HCT116 (cell line): ENCODE measurements around the gene ASB7. TPM values are rescaled to one million over a fixed set of nuclear protein-coding genes. Genes with fewer than 3 reads are reported as not detected.

Experiments used
- ATAC-seq: fragments of 200-7000 bp; cut with Tn5 transposase; 2 replicates; pipeline ENCODE4 v1.9.1; 2020; ENCODE audit warnings: mild to moderate bottlenecking, moderate library complexity
- BruUV-seq: library from RNA; stranded (reverse); fragments of 400-500 nt; replicated peaks from 2 replicates; lab custom pipeline; 2021; lab: Mats Ljungman, UMichigan
- CTCF ChIA-PET: fragments of 300-600 bp; sonication (Branson Sonifier 250); formaldehyde crosslinking; loops from one replicate; lab custom pipeline; 2021; ENCODE audit warnings: antibody characterized with exemption; lab: Charles Lee
- POLR2A ChIA-PET: fragments of 300-600, 350-600 bp; sonication (Branson Sonifier 250); formaldehyde crosslinking; loops from one replicate; lab custom pipeline; 2021; ENCODE audit warnings: antibody characterized with exemption; lab: Charles Lee
- RAD21 ChIA-PET, 2 experiments: fragments of 300-600 bp; sonication (Branson Sonifier 250); formaldehyde crosslinking; loops; one replicate each; lab custom pipeline; 2023; ENCODE audit warnings: low total read pairs in 2 of 2; ENCODE audit not compliant: uncharacterized antibody in 2 of 2, unreplicated experiment in 2 of 2, low non-redundant PET in 1 of 2; lab: Charles Lee
- DNase-seq: peaks from one replicate; pipeline ENCODE4 v3.0.0-alpha.2; 2010; ENCODE audit warnings: low read depth, low spot score
- H2AFZ ChIP-seq: fragments of 200-600 bp; shearing (Covaris generic), sonication (generic); 2 replicates; pipeline ENCODE4 v1.6.1; 2017; ENCODE audit warnings: low read depth, mixed run types, mixed read lengths, antibody characterized with exemption, low read length; ENCODE audit not compliant: poor library complexity, severe bottlenecking
- H3K27ac ChIP-seq: 2 replicates; pipeline ENCODE4 v1.5.1; 2012; ENCODE audit warnings: low read depth, low read length
- H3K27me3 ChIP-seq: fragments of 200-600 bp; sonication (generic); 2 replicates; pipeline ENCODE4 v1.6.1; 2016; ENCODE audit warnings: mixed run types, low read length, mixed read lengths; ENCODE audit not compliant: insufficient read depth
- H3K36me3 ChIP-seq, 2 experiments: fragments of 200-500 bp in 1 of 2; fragments of 200-600 bp in 1 of 2; sonication (Bioruptor generic) in 1 of 2; sonication (generic) in 1 of 2; 2 replicates each; pipeline versions ENCODE4 v1.5.1 to v1.6.1; 2014 to 2016; ENCODE audit warnings: low read length in 2 of 2, inconsistent platforms in 1 of 2, mixed read lengths in 1 of 2, mixed run types in 1 of 2; ENCODE audit not compliant: insufficient read depth in 2 of 2, control insufficient read depth in 1 of 2
- H3K4me1 ChIP-seq, 2 experiments: fragments of 200-600 bp in 1 of 2; sonication (generic) in 1 of 2; 2 replicates each; pipeline versions ENCODE4 v1.5.1 to v1.6.1; 2012 to 2017; ENCODE audit warnings: low read length in 2 of 2, inconsistent platforms in 1 of 2, mild to moderate bottlenecking in 1 of 2, mixed read lengths in 1 of 2, mixed run types in 1 of 2, moderate library complexity in 1 of 2; ENCODE audit not compliant: insufficient read depth in 2 of 2, control insufficient read depth in 1 of 2
- H3K4me2 ChIP-seq: fragments of 200-600 bp; sonication (generic); 2 replicates; pipeline ENCODE4 v1.6.1; 2017; ENCODE audit warnings: mixed run types, low read length, mixed read lengths
- H3K4me3 ChIP-seq, 2 experiments: fragments of 200-600 bp in 1 of 2; sonication (generic) in 1 of 2; replicated peaks in 1 of 2; 2 replicates each; pipeline ENCODE4 v1.5.1; 2011 to 2016; ENCODE audit warnings: low read length in 2 of 2, control low read depth in 1 of 2, low read depth in 1 of 2, mild to moderate bottlenecking in 1 of 2, mixed read lengths in 1 of 2, mixed run types in 1 of 2
- H3K79me2 ChIP-seq: fragments of 200-600 bp; sonication (generic); 2 replicates; pipeline ENCODE4 v1.6.1; 2017; ENCODE audit warnings: mild to moderate bottlenecking, mixed run types, low read length, moderate library complexity, mixed read lengths; ENCODE audit not compliant: insufficient read depth
- H3K9ac ChIP-seq: fragments of 200-600 bp; sonication (generic); 2 replicates; pipeline ENCODE4 v1.6.1; 2016; ENCODE audit warnings: low read length, mixed read lengths
- H3K9me2 ChIP-seq: fragments of 200-600 bp; sonication (generic), shearing (Covaris generic); 2 replicates; pipeline ENCODE4 v1.6.1; 2017; ENCODE audit warnings: mixed run types, mild to moderate bottlenecking, moderate library complexity; ENCODE audit not compliant: insufficient read depth
- H3K9me3 ChIP-seq, 2 experiments: fragments of 200-500 bp in 1 of 2; fragments of 200-600 bp in 1 of 2; sonication (Bioruptor generic) in 1 of 2; sonication (generic) in 1 of 2; 2 replicates each; pipeline ENCODE4 v1.6.1; 2014 to 2017; ENCODE audit warnings: low read length in 2 of 2, mixed read lengths in 2 of 2, inconsistent platforms in 1 of 2, low read depth in 1 of 2, mild to moderate bottlenecking in 1 of 2, mixed run types in 1 of 2, moderate library complexity in 1 of 2; ENCODE audit not compliant: control insufficient read depth in 1 of 2, insufficient read depth in 1 of 2
- H4K20me1 ChIP-seq: fragments of 200-600 bp; sonication (generic), shearing (Covaris generic); 2 replicates; pipeline ENCODE4 v1.6.1; 2017; ENCODE audit warnings: mixed run types, mild to moderate bottlenecking, moderate library complexity; ENCODE audit not compliant: insufficient read depth
- CBX3 ChIP-seq: IDR thresholded peaks from 2 replicates; pipeline ENCODE4 v1.6.1; 2012; ENCODE audit warnings: low read depth
- CEBPB ChIP-seq: IDR thresholded peaks from 2 replicates; pipeline ENCODE4 v1.6.1; 2012; ENCODE audit warnings: low read depth
- ELF1 ChIP-seq: IDR thresholded peaks from 2 replicates; pipeline ENCODE4 v1.6.1; 2012; ENCODE audit warnings: low read depth, borderline replicate concordance
- EZH2 ChIP-seq: fragments of 200-600 bp; sonication (generic); IDR thresholded peaks from 2 replicates; pipeline ENCODE4 v1.6.1; 2017; ENCODE audit warnings: antibody characterized with exemption, mixed run types
- EZH2phosphoT487 ChIP-seq: fragments of 200-600 bp; IDR thresholded peaks from 2 replicates; pipeline ENCODE4 v1.6.1; 2018; ENCODE audit warnings: antibody characterized with exemption, borderline replicate concordance
- FOSL1 ChIP-seq: IDR thresholded peaks from 2 replicates; pipeline ENCODE4 v1.6.1; 2012; ENCODE audit warnings: low read depth
- POLR2A ChIP-seq: IDR thresholded peaks from 2 replicates; pipeline ENCODE4 v1.7.0; 2011; ENCODE audit warnings: borderline replicate concordance; ENCODE audit not compliant: insufficient read depth, insufficient read length; ENCODE audit errors: extremely low read depth
- RAD21 ChIP-seq: IDR thresholded peaks from 2 replicates; pipeline ENCODE4 v1.6.1; 2012; ENCODE audit warnings: low read depth, mild to moderate bottlenecking
- SIN3A ChIP-seq: IDR thresholded peaks from 2 replicates; pipeline ENCODE4 v1.6.1; 2012; ENCODE audit warnings: low read depth
- SP1 ChIP-seq: IDR thresholded peaks from 2 replicates; pipeline ENCODE4 v1.6.1; 2012; ENCODE audit warnings: low read depth
- TCF7L2 ChIP-seq: IDR thresholded peaks from 2 replicates; pipeline ENCODE4 v1.7.0; 2011; ENCODE audit warnings: borderline replicate concordance, inconsistent platforms; ENCODE audit not compliant: insufficient read depth, insufficient read length; ENCODE audit errors: extremely low read depth
- YY1 ChIP-seq: IDR thresholded peaks from 2 replicates; pipeline ENCODE4 v1.6.1; 2011; ENCODE audit warnings: low read length, low read depth, moderate library complexity, mild to moderate bottlenecking; ENCODE audit not compliant: insufficient replicate concordance; ENCODE audit errors: extremely low read depth
- ZFX ChIP-seq: fragments of 450-650 bp; IDR thresholded peaks from 2 replicates; pipeline ENCODE4 v1.6.1; 2017
- intact Hi-C: fragments of 100-400 bp; cut with micrococcal nuclease; formaldehyde crosslinking; loops from 2 replicates; pipeline ENCODE4 v1.10.0; 2022
- total RNA-seq: library from RNA; stranded (reverse); gene quantifications from one replicate; pipeline ENCODE4 v1.2.1, GENCODE V29; 2021; ENCODE audit not compliant: unreplicated experiment
- TF ChIP-seq, protein P1 (sequence below): IDR thresholded peaks from 2 replicates; pipeline ENCODE4 v1.6.1; 2012

Gene ASB7
- total RNA-seq, 1 experiment from 2014 or later = 16.6 TPM

DNA sequence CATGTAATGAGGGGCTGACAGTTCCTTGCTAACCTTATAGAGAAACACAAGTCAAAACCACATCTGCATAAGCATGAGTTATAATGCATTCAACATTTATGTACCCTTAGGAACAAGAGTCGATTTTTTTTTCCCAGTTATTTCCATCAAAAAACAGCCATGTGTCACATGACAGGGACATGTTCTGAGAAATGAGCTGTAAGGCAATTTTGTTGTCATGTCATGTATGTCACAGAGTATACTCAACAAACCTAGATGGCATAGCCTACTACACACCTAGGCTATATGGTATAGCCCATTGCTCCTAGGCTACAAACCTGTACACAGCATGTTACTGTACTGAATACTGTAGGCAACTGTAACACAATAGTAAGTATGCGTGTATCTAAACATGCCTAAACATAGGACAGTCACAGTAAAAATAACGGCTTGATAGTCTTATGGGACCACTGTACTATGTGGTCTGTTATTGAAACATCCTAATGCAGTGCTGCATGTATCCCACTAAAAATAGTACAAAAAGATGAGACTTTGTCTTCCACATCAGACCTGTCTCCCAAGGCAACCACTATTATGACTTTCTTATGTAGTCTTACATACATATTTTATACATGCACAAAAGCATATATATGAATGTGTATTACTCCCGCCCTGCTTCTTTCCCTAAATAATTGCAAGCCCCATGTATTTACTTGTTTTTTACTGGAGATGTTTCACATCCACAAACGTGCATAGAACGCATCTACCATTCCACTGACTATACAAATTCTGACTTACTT is 35.4 kb upstream of the ASB7 start:
- no peaks in the 10 kb centered on the region for H3K9me2 ChIP-seq
- no peak overlapping the region for H3K4me2 ChIP-seq
- no peak overlapping the region for H3K9ac ChIP-seq
- no peaks in the 10 kb centered on the region for H3K4me1 ChIP-seq
- no peak overlapping the region for H3K27ac ChIP-seq
- TF ChIP-seq ZFX (no peak), CBX3 (no peak), ELF1 (no peak), EZH2 (no peak), CEBPB (no peak), FOSL1 (no peak), RAD21 (no peak), TCF7L2 (no peak), SP1 (no peak), EZH2phosphoT487 (no peak), SIN3A (no peak), YY1 (no peak), POLR2A (no peak)
- TF ChIP-seq, protein P1, sequence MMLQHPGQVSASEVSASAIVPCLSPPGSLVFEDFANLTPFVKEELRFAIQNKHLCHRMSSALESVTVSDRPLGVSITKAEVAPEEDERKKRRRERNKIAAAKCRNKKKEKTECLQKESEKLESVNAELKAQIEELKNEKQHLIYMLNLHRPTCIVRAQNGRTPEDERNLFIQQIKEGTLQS = no peak
- ChIA-PET POLR2A (no interaction called here), CTCF (no interaction called here), RAD21 (no interaction called here)
- ATAC-seq (no peak), DNase-seq (no peak)
- H3K36me3 ChIP-seq = peaks cover 0 to 9% of the 10 kb centered on the region in 2 experiments
- no peaks in the 10 kb centered on the region for H3K27me3 ChIP-seq
- no peak overlapping the region for H2AFZ ChIP-seq
- no peaks in the 10 kb centered on the region for H3K9me3 ChIP-seq
- H3K4me3 ChIP-seq = no peak overlapping the region
- no TSS peak for BruUV-seq
- no peaks in the 10 kb centered on the region; the same call in 1 of the 2 replicates for H4K20me1 ChIP-seq
- intact Hi-C loops = no loop called here
- no peaks in the 10 kb centered on the region for H3K79me2 ChIP-seq
